Fibroblast of skin of back (primary cell): Measurements from ENCODE around the gene HLA-DPA1.

Source experiments
- DNase-seq: peaks from one replicate; pipeline ENCODE4 v3.0.0-alpha.2; 2013

Gene HLA-DPA1

DNA sequence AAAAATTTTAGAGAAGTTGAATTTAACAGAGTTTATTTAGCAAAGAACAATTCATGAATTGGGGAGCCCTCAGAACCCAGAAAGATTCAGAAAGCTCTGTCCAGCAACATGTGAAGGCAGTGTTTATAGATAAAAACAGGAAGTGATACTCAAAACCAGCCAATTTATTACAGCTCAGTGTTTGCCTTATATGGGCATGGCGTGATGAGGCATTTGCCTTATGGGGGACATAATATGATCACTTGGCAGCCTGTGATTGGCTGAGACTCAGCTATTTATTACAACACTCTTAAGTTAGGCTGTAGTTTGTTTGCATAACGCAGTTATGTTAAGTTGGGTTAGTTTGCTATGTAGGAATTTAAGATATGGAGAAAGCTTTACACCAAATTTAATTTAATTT, 11.5 kb downstream of the HLA-DPA1 start:
- DNase-seq: peak; percentile 20

DNA sequence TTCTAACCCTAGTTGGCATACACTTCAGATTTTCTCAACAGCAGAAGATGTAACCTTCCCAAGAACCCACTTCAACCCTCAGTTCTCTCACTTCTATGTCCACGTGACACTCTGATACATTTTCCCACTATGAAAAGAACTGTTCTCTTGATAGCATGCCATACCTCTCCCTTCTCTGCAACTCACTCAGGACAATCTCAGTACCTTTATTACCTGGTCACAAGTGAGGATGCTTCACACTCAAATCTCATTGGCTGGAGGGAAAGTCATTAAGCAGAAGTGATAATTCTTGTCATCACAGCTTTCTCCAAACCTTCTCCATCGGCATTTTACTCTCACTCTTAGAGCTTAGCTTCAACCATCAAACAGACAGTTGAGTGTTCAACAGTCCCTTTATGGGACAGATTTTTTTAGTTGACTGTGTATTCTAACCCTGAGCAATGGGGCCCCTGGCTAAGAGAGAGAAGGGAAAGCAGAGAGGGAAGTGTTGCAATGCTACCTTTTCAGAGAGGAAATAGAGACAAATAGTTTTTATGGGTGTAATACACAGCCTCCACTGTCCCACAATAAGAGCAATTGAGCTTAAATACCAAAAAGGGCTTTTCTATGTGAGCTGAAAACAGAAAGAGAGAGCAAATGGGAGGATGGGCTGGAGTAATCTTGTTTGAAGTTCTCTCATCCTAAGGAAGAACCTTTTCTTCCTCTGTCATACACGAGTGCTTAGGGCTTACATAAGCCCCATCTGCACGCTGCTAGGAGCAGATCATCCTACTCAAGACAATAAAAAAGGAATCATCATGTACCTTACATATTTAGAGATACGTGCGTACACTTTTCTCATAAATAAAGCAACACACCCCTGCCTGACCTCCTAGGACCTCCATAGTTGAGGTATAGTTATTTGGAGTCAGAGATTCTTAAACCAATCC, 16.0 kb downstream of the HLA-DPA1 start:
- DNase-seq: no peak

DNA sequence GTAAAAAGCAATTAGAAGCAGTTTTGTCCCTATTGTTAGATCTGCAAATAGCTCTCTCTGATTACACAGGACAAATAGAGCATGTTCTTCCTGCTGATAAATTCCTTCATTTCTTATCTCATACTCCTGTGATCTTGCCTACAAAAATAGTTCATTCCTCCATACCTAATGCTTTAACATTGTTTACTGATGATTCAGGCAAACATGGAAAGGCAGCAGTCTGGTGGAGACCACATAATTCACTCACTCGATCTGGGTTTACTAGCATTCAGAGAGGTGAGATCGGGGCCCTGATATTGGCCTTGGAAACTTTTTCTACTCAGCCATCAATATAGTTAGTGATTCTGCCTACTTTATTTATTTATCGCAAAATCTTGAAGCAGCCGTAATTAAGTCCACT, 20.2 kb downstream of the HLA-DPA1 start:
- DNase-seq: no peak

DNA sequence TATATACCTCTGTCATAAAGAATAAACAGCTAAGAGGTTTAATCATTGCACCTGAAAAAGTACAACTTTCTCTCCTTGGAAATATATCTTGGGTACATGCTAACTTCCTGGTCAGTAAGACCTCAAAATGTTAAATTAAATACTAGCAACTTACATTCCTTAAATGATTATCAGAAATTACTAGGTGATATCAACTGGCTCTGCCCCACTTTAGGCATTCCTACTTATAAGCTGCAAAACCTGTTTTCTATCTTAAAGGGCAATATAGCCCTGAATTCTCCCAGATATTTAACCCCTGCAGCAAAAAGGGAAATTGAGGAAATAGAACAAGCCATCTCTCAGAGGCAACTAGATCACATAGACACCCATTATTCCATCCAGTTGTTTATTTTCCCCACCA, 20.8 kb downstream of the HLA-DPA1 start:
- DNase-seq: no peak

DNA sequence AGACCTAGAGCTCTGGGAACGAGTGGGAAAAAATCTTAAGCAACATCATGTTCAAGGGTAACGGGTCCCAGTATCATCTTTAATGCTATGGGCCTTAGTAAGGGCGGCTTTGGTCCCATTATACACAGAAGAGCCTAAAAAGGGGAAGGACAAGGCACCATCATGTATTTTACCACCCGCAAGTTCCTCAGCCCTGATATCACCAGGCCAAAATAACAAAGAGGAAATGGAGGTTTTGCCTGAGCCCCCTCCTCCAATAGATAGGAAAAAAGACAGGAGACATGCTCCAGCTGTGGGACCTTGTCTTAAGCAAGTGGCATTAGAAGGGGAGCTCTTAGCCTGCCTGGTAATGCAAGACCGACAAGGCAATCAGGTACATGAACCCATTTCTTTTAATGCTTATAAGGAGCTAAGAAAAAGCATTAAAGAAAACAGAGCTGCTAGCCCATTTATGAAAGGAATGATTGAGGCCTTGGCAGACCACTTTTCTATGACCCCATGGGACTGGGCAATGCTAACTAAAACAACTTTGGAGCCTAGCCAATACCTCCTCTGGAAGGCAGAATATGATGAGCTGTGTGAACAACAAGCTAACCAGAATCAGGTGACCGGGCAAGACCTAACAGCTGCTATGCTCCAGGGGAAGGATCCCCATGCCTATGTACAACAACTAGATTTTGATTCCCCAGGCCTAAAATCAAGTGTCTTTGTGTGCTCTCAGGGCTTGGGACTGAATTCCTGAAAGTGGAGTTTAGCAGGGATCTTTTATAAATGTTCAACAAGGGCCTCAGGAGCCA, 23.2 kb downstream of the HLA-DPA1 start:
- no peak for DNase-seq

DNA sequence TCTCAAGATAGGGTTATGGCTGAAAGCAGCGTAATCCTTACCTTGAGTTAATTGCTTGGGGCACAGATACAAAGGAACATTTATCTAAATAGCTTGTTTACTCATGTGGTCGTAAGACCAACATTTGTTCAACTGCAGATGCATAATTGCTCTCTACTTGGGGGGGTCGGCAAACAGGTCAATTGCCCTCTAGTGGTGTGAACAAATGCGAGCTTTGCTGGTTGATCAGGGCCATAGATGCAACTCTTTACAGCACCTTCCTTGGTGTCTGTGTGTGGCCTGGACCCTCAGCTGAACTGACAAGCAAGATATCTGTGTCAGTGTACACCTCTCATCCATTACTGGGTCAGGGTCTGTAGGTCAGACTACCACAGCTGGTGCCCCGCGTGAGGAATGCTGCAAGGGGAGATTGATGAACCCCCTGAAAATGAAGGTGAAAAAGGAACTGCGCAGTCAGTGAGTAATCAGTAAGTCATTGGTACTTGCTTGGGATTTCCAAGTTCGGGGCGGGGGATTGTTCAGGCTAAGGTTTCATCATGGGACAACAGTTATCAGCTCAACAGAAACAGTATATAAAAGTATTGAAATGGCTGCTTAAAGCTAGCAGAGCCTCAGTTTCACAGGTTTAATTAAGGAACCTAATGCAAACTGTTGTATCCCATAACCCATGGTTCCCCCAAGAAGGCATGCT, 24.0 kb downstream of the HLA-DPA1 start:
- no peak for DNase-seq

DNA sequence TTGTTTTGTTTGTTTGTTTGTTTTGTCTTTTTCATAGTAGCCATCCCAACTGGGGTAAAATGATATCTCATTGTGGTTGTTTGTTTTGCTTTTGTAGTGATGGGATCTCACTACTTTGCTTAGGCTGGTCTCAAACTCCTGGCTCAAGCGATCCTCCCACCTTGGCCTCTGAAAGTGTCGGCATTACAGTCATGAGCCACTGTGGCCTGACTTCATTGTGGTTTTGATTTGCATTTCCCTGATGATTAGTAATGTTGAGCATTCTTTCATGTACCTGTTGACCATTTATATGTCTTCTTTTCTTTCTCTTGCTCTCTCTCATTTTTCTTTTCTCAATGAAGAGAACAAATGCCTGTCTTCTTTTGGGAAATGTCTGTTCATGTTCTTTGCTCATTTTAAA, 33.3 kb downstream of the HLA-DPA1 start:
- DNase-seq: no peak

DNA sequence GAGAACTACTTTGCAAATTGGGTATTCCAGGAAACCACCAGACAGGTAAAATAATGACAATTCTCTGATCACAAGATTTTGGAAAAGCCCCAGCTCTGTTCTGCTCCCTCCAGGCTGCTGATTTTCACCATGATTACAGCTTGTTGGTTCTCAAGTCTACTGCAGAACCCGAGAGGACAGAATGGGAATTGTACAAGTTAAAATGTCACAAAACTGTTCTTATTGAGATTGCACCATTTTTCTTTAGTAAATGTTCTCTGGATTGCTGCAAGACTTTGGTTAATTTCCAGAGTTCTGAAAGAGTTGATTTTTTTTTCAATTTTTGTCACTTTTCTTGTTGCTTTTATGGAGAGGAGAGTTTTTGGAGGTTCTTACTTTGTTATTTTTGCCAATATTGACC, 36.9 kb downstream of the HLA-DPA1 start:
- no peak for DNase-seq

DNA sequence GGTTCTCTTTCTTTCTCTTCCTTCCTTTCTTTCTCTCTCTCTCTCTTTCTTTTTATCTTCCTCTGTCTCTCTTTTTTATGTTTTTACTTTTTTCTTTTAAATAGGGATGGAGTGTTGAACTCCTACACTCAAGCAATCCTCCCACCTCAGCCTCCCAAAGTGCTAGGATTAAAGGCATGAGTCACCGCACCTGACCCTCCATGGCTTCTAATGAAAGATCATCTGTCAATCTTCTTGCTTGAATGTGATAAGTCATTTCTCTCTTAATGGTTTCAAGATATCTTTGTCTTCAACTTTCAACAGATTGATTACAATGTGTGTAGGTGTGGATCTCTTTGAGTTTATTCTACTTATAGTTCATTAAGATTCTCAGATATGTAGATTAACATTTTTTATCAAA, 38.9 kb downstream of the HLA-DPA1 start:
- no peak for DNase-seq

DNA sequence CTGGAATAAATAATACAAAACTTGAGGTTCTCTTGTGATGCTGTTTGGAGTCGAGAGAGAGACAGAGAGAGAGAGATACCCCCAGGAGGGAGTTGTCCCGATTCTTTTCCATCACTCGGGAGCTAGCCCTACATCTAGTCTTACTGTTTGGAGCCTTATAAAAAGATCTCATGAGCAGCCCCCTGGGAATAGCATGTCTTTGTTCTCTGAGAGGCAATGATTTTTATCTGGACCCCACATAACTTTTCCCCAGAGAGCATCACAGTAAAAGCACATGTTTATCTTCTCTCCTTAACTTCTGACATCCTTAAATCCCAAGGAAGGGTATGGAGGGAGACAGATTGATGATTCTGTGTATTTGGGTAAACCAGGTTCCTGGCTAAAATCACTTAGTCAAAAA, 43.2 kb downstream of the HLA-DPA1 start:
- DNase-seq: no peak

DNA sequence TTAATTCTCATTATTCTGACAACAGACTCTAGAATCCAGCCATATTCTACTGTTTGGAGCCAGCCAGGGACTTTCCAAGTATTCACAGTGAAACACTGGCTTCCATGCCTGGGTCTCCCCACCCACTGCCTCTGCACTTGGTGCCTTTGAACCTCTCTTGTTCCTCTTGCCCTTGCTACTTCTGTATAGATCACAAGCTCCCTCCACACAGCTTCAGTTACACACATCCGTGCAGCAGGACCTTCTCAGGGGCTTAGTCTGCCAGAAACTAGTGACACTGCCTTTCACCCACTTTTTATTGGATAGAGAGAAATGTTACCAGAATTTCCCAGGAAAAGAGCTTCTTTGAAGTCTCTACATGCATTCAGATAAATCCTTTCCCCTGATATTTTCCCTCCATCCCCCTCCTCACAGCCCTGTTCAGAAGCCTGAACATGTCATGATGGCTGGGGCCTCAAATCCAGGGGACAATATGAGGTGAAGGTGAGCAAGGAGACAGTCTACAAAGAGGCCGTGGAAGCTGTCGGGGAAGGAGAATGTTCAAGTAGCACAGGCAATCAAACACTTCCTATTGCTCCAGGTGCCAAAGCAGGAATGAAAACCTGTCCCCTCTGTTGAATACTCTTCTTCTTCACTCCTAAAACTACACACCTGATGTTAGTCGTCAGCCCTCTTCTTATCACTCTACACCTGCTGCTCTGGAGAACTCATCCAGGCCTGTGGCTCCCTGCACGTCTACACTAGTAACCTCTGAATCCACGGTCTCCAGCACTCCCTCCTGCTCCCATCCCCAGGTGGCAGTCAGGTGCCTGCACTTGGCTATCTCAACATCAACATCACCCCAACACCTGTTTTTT, 43.9 kb downstream of the HLA-DPA1 start:
- DNase-seq: no peak

DNA sequence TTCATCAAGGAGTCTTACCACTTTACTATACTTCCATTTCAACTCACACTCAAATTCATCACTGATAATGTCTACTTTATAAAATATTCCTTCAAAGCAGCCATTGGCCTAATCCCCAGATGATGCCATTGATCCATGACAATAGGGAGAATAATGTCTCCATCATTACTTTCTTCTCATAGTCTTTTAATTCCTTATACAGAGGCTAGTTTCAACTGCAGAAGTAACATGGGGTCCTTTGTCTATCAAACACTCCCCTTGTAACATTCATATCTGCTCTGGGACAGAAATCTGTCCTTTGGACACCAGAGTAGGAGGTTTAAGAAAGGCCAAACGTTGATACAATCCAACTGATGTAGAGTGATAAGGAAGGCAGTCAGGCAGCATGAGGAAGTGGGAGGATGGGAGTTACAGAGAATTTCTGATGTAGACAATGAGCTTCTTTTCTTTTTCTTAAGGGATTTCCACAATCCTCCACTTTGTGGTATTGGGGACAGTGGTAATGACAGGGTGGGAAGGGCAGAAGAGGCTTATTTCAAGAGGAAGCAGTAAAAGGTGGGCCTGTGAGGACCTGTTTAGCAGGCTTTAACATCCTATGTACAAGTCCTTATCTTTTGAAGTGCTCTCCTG, 45.1 kb downstream of the HLA-DPA1 start:
- no peak for DNase-seq

DNA sequence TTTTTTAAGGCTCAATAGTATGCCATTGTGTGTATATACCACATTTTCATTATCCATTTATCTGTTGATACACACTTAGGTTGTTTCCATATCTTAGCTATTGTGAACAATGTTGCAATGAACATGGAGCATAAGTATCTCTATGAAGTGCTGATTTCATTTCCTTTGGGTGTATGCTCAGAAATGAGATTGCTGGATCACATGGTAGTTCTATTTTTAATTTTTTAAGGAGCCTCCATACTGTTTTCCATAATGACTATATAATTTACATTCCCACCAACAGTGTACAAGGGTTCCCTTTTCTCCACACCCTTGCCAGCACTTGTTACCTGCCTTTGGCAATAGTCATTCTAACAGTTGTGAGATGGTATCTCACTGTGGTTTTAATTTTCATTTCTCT, 48.9 kb downstream of the HLA-DPA1 start:
- DNase-seq: no peak

DNA sequence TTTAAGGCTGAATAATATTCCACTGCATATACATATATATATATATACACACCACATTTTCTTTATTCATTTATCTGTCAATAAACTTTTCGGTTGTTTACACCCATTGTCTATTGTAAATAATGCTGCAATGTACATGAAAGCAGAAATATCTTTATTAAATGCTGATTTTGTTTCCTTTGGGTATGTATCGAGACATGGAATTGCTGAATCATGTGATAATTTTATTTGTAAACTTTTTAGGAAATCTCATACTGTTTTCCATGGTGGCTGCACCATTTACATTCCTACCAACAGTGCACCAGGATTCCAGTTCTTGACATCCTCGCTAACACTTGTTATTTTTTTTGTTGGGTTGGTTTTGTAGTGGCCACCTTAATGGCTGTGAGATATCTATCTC, 49.9 kb downstream of the HLA-DPA1 start:
- DNase-seq: no peak

DNA sequence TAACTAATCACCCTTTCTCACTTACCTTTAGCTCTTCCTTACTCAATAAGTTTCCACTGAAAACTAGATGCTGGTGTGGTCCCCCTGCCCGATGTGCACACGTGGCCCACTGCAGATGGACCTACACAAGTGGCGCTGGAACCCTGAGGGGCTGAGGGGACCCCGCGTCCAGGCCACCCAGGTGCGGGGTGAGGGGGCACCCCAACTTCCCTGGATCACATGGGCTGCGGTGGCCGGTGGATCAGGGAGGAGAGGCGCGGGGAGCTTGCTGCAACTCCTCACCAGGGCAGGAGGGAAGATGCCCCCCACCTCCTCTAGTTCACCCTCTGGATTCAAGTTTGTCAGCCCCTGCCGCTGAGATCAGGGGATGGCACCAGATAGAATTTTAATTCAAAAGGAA, 51.5 kb downstream of the HLA-DPA1 start:
- no peak for DNase-seq

DNA sequence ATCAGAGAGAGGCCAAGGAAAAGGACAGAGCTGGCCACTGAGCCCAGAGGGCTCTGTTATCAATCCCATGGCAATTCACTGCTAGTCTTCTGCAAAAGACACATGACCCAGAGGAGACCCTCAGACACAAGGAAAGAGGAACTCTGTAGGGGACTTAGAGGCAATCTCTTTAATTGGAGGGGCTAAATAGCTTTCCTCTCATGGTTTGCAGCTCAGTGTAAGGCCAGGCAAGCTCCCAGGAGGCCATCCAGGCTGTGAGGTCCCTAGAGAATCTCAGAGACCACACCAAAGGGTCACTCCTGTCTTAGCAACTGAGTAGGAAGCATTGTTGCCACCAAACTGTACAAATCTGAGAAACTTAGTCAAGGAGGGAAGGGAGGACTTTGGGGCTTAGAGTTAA, 54.1 kb downstream of the HLA-DPA1 start:
- DNase-seq: no peak

DNA sequence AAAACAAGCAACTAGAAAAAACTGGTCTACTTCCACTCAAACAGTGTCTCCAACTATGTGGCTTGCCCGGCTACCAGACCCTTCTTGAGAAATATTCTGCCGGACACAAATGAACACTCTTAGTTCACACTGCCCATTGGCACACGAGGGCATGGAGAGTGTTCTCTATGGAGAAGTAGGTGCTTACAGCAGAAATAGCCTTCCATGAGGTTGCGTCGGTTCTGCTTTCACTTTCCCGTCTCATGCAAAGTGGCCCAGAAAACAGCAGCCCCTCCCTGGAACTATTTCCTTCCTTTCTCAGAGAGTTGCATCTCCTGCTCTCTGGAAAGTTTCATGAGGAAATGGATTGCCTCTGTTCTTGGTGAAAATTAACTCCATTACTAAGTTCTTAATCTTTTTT, 54.5 kb downstream of the HLA-DPA1 start:
- DNase-seq: peak; percentile 28

DNA sequence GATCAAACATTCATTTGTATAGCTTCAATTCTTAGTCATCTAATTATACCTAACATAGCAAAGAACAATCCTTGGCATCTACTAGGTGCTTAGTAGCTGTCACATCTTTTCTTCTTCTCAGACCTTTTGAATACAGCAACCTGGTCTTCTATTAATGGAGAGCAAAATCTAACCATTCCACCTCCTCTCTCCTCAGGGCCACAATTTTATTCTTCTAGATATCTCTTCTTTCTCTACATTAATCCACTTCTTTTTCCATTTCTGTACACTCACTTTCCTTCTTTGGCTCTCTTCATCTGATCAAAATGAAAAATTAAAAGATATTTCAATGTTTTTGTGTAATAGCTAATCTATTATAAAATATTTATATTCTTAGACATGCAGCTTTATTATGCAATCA, 55.0 kb downstream of the HLA-DPA1 start:
- no peak for DNase-seq

DNA sequence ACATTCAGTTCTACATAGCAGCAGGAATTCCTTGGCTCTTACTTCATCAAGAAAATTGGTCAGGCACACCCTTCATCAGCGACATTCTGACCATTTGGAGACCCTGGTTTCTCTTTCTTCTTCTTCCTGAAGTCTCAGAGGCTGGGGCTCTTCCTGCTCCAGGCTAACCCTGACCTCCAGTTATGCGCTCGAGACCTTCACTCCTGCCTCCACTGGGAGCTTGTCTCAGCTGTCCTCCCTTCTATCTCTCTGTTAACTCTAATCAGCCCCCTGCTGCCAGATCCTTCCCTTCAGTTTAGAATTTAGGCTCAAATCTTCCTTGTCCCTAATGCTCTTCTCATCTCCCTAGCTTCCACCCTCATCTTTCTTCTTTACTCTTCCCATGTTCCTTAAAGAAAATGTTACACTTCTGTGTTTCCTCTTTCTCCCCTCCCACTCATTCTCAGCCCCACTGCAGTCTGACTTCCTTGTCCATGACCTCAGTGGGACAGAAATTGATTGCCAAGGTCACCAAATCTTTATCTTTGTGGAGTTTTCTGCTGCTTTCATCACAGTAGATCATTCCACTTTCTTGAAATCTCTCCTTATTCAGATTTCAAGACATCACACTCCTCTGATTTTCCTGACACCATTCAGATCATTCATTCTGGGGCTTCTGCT, 55.6 kb downstream of the HLA-DPA1 start:
- no peak for DNase-seq

DNA sequence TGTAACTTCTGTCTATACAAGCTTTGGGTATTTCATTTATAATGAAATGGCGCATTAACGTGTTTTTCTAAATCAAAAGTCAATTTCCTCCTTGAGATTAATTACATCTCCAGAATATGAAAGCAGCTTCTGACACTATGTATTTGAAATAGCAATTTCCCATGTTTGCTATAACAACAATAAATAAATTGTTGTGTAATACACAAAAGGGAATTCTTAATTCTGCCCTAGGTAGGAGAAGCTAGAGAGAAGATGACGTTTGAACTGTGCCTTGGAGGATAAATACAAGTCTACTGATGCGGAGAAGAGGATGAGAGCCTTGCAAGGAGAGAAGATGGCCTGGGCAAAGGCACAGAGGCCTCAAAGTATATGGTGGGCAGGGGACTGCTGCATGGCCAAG, 56.4 kb downstream of the HLA-DPA1 start:
- DNase-seq: no peak

DNA sequence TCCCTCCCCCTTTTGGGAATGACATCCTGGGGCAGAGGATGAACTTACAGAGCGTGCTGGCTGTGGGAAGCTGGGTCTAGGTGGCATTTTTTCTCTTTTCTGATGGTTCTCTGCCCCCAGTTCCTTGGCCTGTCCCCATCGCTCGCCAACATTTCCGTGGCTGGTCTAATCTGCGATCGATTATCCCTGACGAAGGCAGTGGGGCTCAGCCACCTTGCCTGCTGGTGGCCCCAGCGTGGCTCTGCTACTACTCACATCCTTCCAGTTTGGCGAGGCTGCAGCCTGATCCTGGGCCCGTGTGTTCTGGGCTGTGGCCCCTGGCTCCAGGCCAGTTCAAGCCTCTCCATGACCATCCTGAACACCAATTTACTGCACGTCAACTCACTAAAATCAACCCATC, 57.7 kb downstream of the HLA-DPA1 start:
- no peak for DNase-seq
